MM.1S (cell line): ENCODE measurements around the gene STXBP1.
"Not testable (repeated sequence)": the region's sequence is repeated elsewhere in the genome, so short reads cannot be mapped to it uniquely, and the experiment has no call there.

Experiments
- DNase-seq: peaks from one replicate; pipeline ENCODE4 v3.0.0-alpha.2; 2015
- H2AFZ ChIP-seq: fragments of 300-600 bp; sonication (generic); 2 replicates; pipeline ENCODE4 v1.6.0; 2016; ENCODE audit warnings: antibody characterized with exemption, low read length
- H3F3A ChIP-seq: fragments of 300-600 bp; sonication (generic); 2 replicates; pipeline ENCODE4 v1.6.1; 2016; ENCODE audit warnings: mild to moderate bottlenecking, antibody characterized with exemption, low read length, moderate library complexity, mixed read lengths; ENCODE audit not compliant: insufficient read depth
- H3K27ac ChIP-seq: fragments of 300-600 bp; sonication (generic); 2 replicates; pipeline ENCODE4 v1.5.1; 2016; ENCODE audit warnings: mild to moderate bottlenecking, low read length
- H3K27me3 ChIP-seq: fragments of 300-600 bp; sonication (generic); replicated peaks from 2 replicates; pipeline ENCODE4 v1.6.0; 2016; ENCODE audit warnings: low read length; ENCODE audit not compliant: insufficient read depth
- H3K36me3 ChIP-seq: fragments of 300-600 bp; sonication (generic); replicated peaks from 2 replicates; pipeline ENCODE4 v1.6.1; 2016; ENCODE audit warnings: mild to moderate bottlenecking, low read length, mixed read lengths; ENCODE audit not compliant: insufficient read depth
- H3K4me1 ChIP-seq: fragments of 300-600 bp; sonication (generic); 2 replicates; pipeline ENCODE4 v1.6.1; 2016; ENCODE audit warnings: low read length, mixed read lengths
- H3K4me2 ChIP-seq: fragments of 300-600 bp; sonication (generic); 2 replicates; pipeline ENCODE4 v1.6.0; 2016; ENCODE audit warnings: low read depth, low read length
- H3K4me3 ChIP-seq: fragments of 300-600 bp; sonication (generic); 2 replicates; pipeline ENCODE4 v1.5.1; 2016; ENCODE audit warnings: low read length, mixed read lengths
- H3K79me2 ChIP-seq: fragments of 300-600 bp; sonication (generic); 2 replicates; pipeline ENCODE4 v1.6.1; 2016; ENCODE audit warnings: mixed run types, low read length, mixed read lengths
- H3K9ac ChIP-seq: fragments of 300-600 bp; sonication (generic); 2 replicates; pipeline ENCODE4 v1.6.1; 2016; ENCODE audit warnings: low read length, mixed read lengths
- H3K9me2 ChIP-seq: fragments of 300-600 bp; sonication (generic); replicated peaks from 2 replicates; pipeline ENCODE4 v1.6.1; 2016; ENCODE audit warnings: mild to moderate bottlenecking, low read length, mixed read lengths; ENCODE audit not compliant: insufficient read depth
- H3K9me3 ChIP-seq: fragments of 300-600 bp; sonication (generic); replicated peaks from 2 replicates; pipeline ENCODE4 v1.6.1; 2016; ENCODE audit warnings: mild to moderate bottlenecking, low read length, mixed read lengths; ENCODE audit not compliant: insufficient read depth
- H4K20me1 ChIP-seq: fragments of 300-600 bp; sonication (generic); 2 replicates; pipeline ENCODE4 v1.6.1; 2016; ENCODE audit warnings: mild to moderate bottlenecking, low read length, moderate library complexity, mixed read lengths; ENCODE audit not compliant: insufficient read depth
- CTCF ChIP-seq: fragments of 300-600 bp; sonication (generic); IDR thresholded peaks from 2 replicates; pipeline ENCODE4 v1.5.1; 2016; ENCODE audit warnings: antibody characterized with exemption, low read length, mixed read lengths
- EZH2 ChIP-seq: fragments of 300-600 bp; sonication (generic); optimal IDR thresholded peaks from 2 replicates; pipeline ENCODE3; 2017; ENCODE audit warnings: low read depth, mild to moderate bottlenecking, antibody characterized with exemption, low read length, mixed read lengths
- EZH2phosphoT487 ChIP-seq: fragments of 300-600 bp; sonication (generic); IDR thresholded peaks from 2 replicates; pipeline ENCODE4 v1.6.1; 2018; ENCODE audit warnings: antibody characterized with exemption, low read length

The STXBP1 gene

GRCh38 chr9:127580366-127580765 lies 31.7 kb upstream of the STXBP1 start:
- no peak for DNase-seq
- Histone ChIP-seq H3K27ac (no peak overlapping the region), H3K79me2 (no peaks in the 10 kb centered on the region)

GRCh38 chr9:127580879-127581475 lies 31.1 kb upstream of the STXBP1 start:
- Histone ChIP-seq H3K4me2 (no peak overlapping the region), H2AFZ (no peak overlapping the region), H3K27me3 (no peaks in the 10 kb centered on the region), H3K27ac (no peak overlapping the region), H3K9me2 (no peaks in the 10 kb centered on the region), H3F3A (no peaks in the 10 kb centered on the region), H3K9ac (no peak overlapping the region), H4K20me1 (no peaks in the 10 kb centered on the region), H3K4me3 (no peak overlapping the region), H3K79me2 (no peaks in the 10 kb centered on the region), H3K36me3 (no peaks in the 10 kb centered on the region), H3K9me3 (no peaks in the 10 kb centered on the region), H3K4me1 (no peaks in the 10 kb centered on the region)
- DNase-seq = no peak
- no peak for TF ChIP-seq EZH2
- no peak for TF ChIP-seq EZH2phosphoT487
- no peak for TF ChIP-seq CTCF

More at GRCh38 chr9:127580366-127580765, 31.7 kb upstream of the STXBP1 start:
- no peak overlapping the region for H3K4me2 ChIP-seq
- H3K9ac ChIP-seq = no peak overlapping the region
- H3K36me3 ChIP-seq = no peaks in the 10 kb centered on the region
- no peaks in the 10 kb centered on the region for H3K27me3 ChIP-seq
- H2AFZ ChIP-seq = no peak overlapping the region
- TF ChIP-seq EZH2phosphoT487 (no peak), EZH2 (no peak), CTCF (no peak)
- H3F3A ChIP-seq = no peaks in the 10 kb centered on the region
- H3K4me3 ChIP-seq = no peak overlapping the region
- H3K9me3 ChIP-seq = no peaks in the 10 kb centered on the region
- H3K4me1 ChIP-seq = no peaks in the 10 kb centered on the region
- no peaks in the 10 kb centered on the region for H4K20me1 ChIP-seq
- H3K9me2 ChIP-seq = no peaks in the 10 kb centered on the region

GRCh38 chr9:127584474-127584805 lies 27.6 kb upstream of the STXBP1 start:
- not testable (repeated sequence) for H3K4me1 ChIP-seq, H3K9ac ChIP-seq, H3K9me3 ChIP-seq, H3K27me3 ChIP-seq, H3K36me3 ChIP-seq, H3K27ac ChIP-seq, H3K79me2 ChIP-seq, H3F3A ChIP-seq, H3K4me3 ChIP-seq, H3K9me2 ChIP-seq, H3K4me2 ChIP-seq, H2AFZ ChIP-seq, H4K20me1 ChIP-seq, DNase-seq

- Histone ChIP-seq H3K27ac (no peak overlapping the region), H3K36me3 (no peaks in the 10 kb centered on the region), H3K4me1 (no peaks in the 10 kb centered on the region), H4K20me1 (no peaks in the 10 kb centered on the region), H3F3A (no peaks in the 10 kb centered on the region), H2AFZ (no peak overlapping the region), H3K9me3 (no peaks in the 10 kb centered on the region), H3K4me3 (no peak overlapping the region), H3K79me2 (no peaks in the 10 kb centered on the region), H3K9me2 (no peaks in the 10 kb centered on the region), H3K27me3 (no peaks in the 10 kb centered on the region), H3K9ac (no peak overlapping the region), H3K4me2 (no peak overlapping the region)
- no peak for TF ChIP-seq EZH2phosphoT487
- TF ChIP-seq CTCF = no peak
- no peak for TF ChIP-seq EZH2
- no peak for DNase-seq
Measured at GRCh38 chr9:127585161-127585819, 26.8 kb upstream of the STXBP1 start.
